KOPT-K1 (cell line): ENCODE measurements around the gene PHF23.

Experiments used
- H3K27ac ChIP-seq: fragments of 200-600 bp; sonication (generic); 2 replicates; pipeline ENCODE4 v1.5.1; 2016; ENCODE audit warnings: antibody characterized with exemption, mild to moderate bottlenecking, low read depth, low read length; ENCODE audit not compliant: poor library complexity, severe bottlenecking
- H3K36me3 ChIP-seq: fragments of 200-600 bp; sonication (generic); 2 replicates; pipeline ENCODE4 v1.5.1; 2017; ENCODE audit warnings: antibody characterized with exemption, mild to moderate bottlenecking, low read length, moderate library complexity; ENCODE audit not compliant: insufficient read depth
- H3K9me3 ChIP-seq: fragments of 200-600 bp; sonication (generic); 2 replicates; pipeline ENCODE4 v1.5.1; 2017; ENCODE audit warnings: antibody characterized with exemption, low read length, mild to moderate bottlenecking; ENCODE audit not compliant: insufficient read depth, poor library complexity, severe bottlenecking

Gene PHF23

DNA sequence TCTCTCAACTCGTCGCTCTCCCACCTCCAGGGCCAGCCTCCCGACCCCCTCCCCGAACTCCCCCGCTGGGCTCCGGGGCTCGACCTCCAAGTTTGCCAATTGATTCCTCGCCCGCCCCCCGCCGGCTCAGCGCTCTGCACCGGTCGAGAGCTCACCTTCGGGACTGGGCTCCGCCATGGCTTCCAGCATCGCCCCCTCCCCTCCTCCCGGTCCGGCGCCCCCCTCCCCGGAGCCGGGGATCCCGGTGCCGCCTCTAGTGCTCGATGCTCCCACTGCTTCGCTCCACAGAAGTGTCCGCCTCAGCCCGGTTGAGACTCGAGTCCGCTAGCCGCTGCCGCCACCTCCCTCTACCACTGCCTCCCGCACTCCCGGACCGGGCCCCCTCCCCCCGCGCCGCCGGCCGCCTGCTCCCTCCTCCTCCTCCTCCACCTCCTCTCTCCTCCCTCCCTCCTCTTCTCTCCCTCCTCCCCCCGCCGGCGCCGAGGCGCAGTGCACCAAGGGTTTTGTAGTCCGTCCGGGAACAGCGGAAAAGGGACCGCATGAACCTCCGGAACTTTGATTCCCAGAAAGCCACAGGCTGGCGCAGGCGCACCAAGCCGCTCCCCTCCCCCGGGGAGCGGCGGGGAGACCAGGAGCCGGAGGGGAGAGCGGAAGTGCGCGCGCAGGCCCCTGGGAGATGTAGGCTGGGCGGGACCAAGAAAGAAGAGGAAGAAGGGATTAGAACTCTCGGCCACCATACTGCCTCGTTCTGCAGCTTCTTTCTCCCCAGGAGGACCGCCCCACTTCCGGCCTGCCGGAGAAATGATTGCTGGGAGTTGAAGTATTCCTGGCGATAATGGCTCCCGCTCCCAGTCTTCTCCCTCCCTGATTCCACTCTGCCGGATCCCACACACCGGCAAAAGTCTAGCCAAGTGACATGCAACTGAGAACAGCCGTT, at the start of gene PHF23:
Gene PHF23, minus strand, starts transcription at position 367 of the 937 bp plus-strand sequence. Its CDS starts 178 bp downstream, at position 189.
- H3K36me3 ChIP-seq: peaks cover 51% of the 10 kb centered on the region
- H3K27ac ChIP-seq: peak within 1 kb of the TSS; percentile 94
- H3K9me3 ChIP-seq: no peaks in the 10 kb centered on the region

DNA sequence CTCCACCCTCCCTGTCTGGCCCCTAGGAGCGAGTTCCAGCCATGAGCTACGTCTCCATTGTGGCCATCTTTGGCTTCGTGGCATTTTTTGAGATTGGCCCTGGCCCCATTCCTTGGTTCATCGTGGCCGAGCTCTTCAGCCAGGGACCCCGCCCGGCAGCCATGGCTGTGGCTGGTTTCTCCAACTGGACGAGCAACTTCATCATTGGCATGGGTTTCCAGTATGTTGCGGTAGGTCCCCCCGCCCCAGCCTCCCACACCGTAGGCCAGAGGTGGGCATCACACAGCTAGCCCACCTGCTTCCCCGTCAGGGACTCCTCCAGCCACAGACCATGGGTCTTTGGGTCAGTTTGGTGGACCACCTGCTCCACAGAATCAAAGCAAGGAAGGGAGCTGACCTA, 46.4 kb upstream of the PHF23 start:
- Histone ChIP-seq H3K27ac (no peak overlapping the region), H3K9me3 (no peaks in the 10 kb centered on the region), H3K36me3 (no peaks in the 10 kb centered on the region)

GRCh38 chr17:7284911-7285310, 45.7 kb upstream of the PHF23 start:
- Histone ChIP-seq H3K27ac (no peak overlapping the region), H3K36me3 (no peaks in the 10 kb centered on the region), H3K9me3 (no peaks in the 10 kb centered on the region)

DNA sequence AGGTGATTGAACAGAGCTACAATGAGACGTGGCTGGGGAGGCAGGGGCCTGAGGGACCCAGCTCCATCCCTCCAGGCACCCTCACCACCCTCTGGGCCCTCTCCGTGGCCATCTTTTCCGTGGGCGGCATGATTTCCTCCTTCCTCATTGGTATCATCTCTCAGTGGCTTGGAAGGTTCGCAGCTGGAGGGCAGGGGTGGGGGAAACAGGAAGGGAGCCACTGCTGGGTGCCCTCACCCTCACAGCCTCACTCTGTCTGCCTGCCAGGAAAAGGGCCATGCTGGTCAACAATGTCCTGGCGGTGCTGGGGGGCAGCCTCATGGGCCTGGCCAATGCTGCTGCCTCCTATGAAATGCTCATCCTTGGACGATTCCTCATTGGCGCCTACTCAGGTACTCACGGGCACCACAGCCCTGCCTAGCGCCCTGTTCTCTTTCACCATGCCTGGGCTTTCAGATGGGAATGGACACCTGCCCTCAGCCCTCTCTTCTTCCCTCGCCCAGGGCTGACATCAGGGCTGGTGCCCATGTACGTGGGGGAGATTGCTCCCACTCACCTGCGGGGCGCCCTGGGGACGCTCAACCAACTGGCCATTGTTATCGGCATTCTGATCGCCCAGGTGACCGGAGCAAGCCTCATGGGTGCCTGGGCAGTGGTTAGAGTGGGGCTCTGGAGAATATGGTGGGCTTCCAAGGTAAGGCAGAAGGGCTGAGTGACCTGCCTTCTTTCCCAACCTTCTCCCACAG, 44.4 kb upstream of the PHF23 start:
- no peak overlapping the region for H3K27ac ChIP-seq
- no peaks in the 10 kb centered on the region for H3K9me3 ChIP-seq
- H3K36me3 ChIP-seq: no peaks in the 10 kb centered on the region

DNA sequence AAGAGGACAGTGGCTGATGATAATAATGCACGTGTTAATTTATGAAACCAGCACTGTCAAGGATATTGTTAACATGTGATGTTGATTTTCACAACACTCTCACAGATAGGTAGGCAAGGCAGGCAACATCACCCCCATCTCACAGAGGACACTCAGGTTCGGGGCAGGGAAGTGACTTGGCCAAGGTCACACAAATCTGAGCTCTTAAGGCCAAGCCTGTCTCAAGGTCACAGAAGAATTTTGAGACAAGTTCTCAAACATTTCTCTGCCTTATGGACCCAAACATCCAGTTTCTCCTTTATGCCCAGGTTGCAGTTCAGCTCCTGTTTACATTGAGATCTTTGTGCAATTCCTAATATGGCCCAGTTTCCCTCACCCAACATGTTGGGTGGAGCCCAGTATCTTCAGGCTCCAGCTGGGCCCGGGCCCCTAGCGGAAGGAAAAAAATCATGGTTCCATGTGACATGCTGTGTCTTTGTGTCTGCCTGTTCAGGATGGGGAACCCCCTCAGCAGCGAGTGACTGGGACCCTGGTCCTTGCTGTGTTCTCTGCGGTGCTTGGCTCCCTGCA, 43.6 kb upstream of the PHF23 start:
- no peak overlapping the region for H3K27ac ChIP-seq
- no peaks in the 10 kb centered on the region for H3K9me3 ChIP-seq
- no peaks in the 10 kb centered on the region for H3K36me3 ChIP-seq

GRCh38 chr17:7281953-7282751, 42.9 kb upstream of the PHF23 start:
- H3K9me3 ChIP-seq: no peaks in the 10 kb centered on the region
- no peak overlapping the region for H3K27ac ChIP-seq
- no peaks in the 10 kb centered on the region for H3K36me3 ChIP-seq

- no peaks in the 10 kb centered on the region for H3K9me3 ChIP-seq
- no peaks in the 10 kb centered on the region for H3K36me3 ChIP-seq
- H3K27ac ChIP-seq: no peak within 1 kb of the TSS
Observed at GRCh38 chr17:7281074-7281952, 42.1 kb upstream of the PHF23 start, which contains the start of gene SLC2A4. SLC2A4 (plus strand) TSS chr17:7281718; CDS start chr17:7281935, 217 bp downstream.

DNA sequence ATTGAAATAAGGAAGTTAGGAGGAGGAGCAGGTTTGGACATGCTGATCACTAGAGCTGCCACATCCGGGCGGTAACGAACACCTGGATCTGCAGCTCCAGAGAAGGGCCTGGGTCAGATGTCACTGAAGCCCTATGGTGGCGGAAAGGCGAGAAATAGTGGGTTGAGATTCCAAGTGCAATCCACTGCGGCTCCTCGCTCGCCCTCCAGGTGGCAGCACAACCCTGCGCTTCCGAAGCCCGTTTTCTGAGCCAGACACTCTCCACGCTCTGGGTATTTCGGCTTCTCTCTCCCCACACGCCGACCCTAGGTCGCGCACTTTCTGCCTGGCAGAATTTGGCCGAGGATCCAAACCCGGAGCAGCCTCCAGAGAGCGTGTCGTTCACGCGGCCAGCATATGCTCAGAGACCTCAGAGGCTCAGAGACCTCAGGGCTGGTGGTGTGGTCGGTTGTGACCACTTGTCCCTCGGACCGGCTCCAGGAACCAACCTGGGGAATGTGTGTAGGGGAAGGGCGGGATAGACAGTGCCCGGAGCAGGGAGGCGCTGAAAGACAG, 41.3 kb upstream of the PHF23 start:
- no peaks in the 10 kb centered on the region for H3K9me3 ChIP-seq
- no peak overlapping the region for H3K27ac ChIP-seq
- no peaks in the 10 kb centered on the region for H3K36me3 ChIP-seq

- Histone ChIP-seq H3K27ac (no peak overlapping the region), H3K9me3 (no peaks in the 10 kb centered on the region), H3K36me3 (no peaks in the 10 kb centered on the region)
Observed at GRCh38 chr17:7279448-7279847, 40.2 kb upstream of the PHF23 start.

DNA sequence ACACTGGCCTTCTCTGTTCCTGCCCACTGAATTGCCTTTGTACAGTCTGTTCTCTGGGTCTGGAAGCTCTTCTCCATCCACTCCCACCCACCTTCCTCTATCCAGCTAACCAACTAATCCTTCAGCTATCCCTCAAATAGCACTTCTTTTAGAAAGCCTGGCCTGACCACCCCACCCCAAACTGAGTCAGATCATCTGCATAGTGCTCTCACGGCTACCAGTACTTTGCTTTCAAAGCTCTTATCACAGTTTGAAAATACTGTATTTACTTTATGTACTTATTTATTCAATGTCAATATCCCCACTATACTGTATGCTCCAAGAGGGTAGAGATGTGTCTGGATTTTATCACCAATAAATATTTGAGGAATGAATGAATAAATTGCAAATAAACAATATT, 27.5 kb upstream of the PHF23 start:
- no peaks in the 10 kb centered on the region for H3K36me3 ChIP-seq
- no peaks in the 10 kb centered on the region for H3K9me3 ChIP-seq
- no peak overlapping the region for H3K27ac ChIP-seq

DNA sequence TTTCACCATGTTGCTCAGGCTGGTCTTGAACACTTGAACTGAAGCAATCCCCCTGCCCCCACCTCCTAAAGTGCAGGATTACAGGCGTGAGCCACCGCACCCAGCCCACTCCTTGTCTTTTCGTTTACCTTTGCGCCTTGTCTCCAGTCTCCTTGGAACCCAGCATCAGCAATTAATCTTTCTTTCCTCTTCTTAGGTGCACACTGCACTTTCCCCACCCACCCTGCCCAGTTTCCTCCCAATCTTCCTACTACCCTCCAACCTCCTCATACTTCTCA, 24.5 kb upstream of the PHF23 start:
- Histone ChIP-seq H3K9me3 (no peaks in the 10 kb centered on the region), H3K27ac (no peak overlapping the region), H3K36me3 (peaks cover 20% of the 10 kb centered on the region)

- Histone ChIP-seq H3K27ac (no peak overlapping the region), H3K9me3 (no peaks in the 10 kb centered on the region), H3K36me3 (peaks cover 26% of the 10 kb centered on the region)
Observed at GRCh38 chr17:7262935-7263800, 23.9 kb upstream of the PHF23 start.
